MCF 10A (cell line): ENCODE measurements around the gene GSK3A. TPM values are rescaled to one million over a fixed set of nuclear protein-coding genes. Genes with fewer than 3 reads are reported as not detected.

Experiments
- BruUV-seq: library from RNA; stranded (reverse); fragments of 400-500 nt; replicated peaks from 2 replicates; lab custom pipeline; 2021; lab: Mats Ljungman, UMichigan
- CTCF ChIA-PET: fragments of 300-600 bp; sonication (Branson Sonifier 250); formaldehyde crosslinking; extraction: SDS; loops from one replicate; lab custom pipeline; 2021; ENCODE audit warnings: antibody characterized with exemption, inconsistent platforms; lab: Yijun Ruan, JAX
- POLR2A ChIA-PET: fragments of 300-600, 350-650 bp; sonication (Branson Sonifier 250); formaldehyde crosslinking; extraction: SDS; loops from one replicate; lab custom pipeline; 2020; ENCODE audit warnings: antibody characterized with exemption, inconsistent platforms; lab: Yijun Ruan, JAX
- DNase-seq: peaks from one replicate; pipeline ENCODE4 v3.0.0-alpha.2; 2018; ENCODE audit not compliant: unreplicated experiment
- H3K27ac Mint-ChIP-seq: one replicate; pipeline ENCODE4 v1.8.0; 2022; ENCODE audit warnings: mild to moderate bottlenecking, low read depth, mixed read lengths; ENCODE audit not compliant: unreplicated experiment
- H3K27me3 Mint-ChIP-seq: one replicate; pipeline ENCODE4 v1.8.0; 2022; ENCODE audit warnings: mixed read lengths; ENCODE audit not compliant: insufficient read depth, unreplicated experiment
- H3K36me3 Mint-ChIP-seq: one replicate; pipeline ENCODE4 v1.8.0; 2022; ENCODE audit warnings: mild to moderate bottlenecking, moderate library complexity, mixed read lengths; ENCODE audit not compliant: insufficient read depth, unreplicated experiment
- H3K4me1 Mint-ChIP-seq: one replicate; pipeline ENCODE4 v1.8.0; 2022; ENCODE audit warnings: mixed read lengths; ENCODE audit not compliant: insufficient read depth, unreplicated experiment
- H3K4me3 Mint-ChIP-seq: one replicate; pipeline ENCODE4 v1.8.0; 2022; ENCODE audit warnings: mild to moderate bottlenecking, moderate library complexity, mixed read lengths; ENCODE audit not compliant: unreplicated experiment
- H3K9me3 Mint-ChIP-seq: one replicate; pipeline ENCODE4 v1.8.0; 2022; ENCODE audit warnings: mixed read lengths; ENCODE audit not compliant: unreplicated experiment
- CTCF ChIP-seq: fragments of 200-600 bp; IDR thresholded peaks from one replicate; pipeline ENCODE4 v1.8.0; 2022; ENCODE audit warnings: antibody characterized with exemption, mild to moderate bottlenecking; ENCODE audit not compliant: unreplicated experiment
- intact Hi-C: fragments of 100-400 bp; cut with micrococcal nuclease; formaldehyde crosslinking; loops from 2 replicates; pipeline ENCODE4 v1.14.1; 2022
- total RNA-seq: library from RNA; stranded (reverse); gene quantifications from 2 replicates; pipeline ENCODE4 v1.2.3, GENCODE V29; 2022

GSK3A gene
- total RNA-seq, 1 experiment from 2014 or later: 53.5 TPM

- intact Hi-C loops: loop anchor here (10.0 kb wide), 1 partner anchor 146 kb away; the partner anchor contains the start of gene CNFN
- peaks cover 12% of the 10 kb centered on the region for H3K36me3 Mint-ChIP-seq
- H3K9me3 Mint-ChIP-seq: no peaks in the 10 kb centered on the region
- no peak overlapping the region for H3K27ac Mint-ChIP-seq
- no peak for DNase-seq
- no TSS peak for BruUV-seq
- H3K27me3 Mint-ChIP-seq: no peaks in the 10 kb centered on the region
- CTCF ChIA-PET: interaction anchor here (1.2 to 7.0 kb wide), 4 partner anchors 15 to 47 kb away, joined by 3 to 145 read pairs (median 18); no protein-coding TSS in a partner anchor
- POLR2A ChIA-PET: interaction anchor here (3.5 to 7.7 kb wide), 3 partner anchors 21 to 30 kb away, joined by 21 to 158 read pairs (median 22); partner anchors contain the start of gene CIC
- peaks cover 43% of the 10 kb centered on the region for H3K4me1 Mint-ChIP-seq
- TF ChIP-seq CTCF: no peak
- no peak overlapping the region for H3K4me3 Mint-ChIP-seq
These were observed 6.8 kb upstream of the GSK3A start for GRCh38 chr19:42249149-42249750.

- TF ChIP-seq CTCF: no peak
- ChIA-PET CTCF (interaction anchor here (0.8 to 7.0 kb wide), 4 partner anchors 14 to 140 kb away, joined by 3 to 145 read pairs (median 3); no protein-coding TSS in a partner anchor), POLR2A (interaction anchor here (7.7 kb wide), 1 partner anchor 31 kb away, joined by 158 read pairs; no protein-coding TSS in a partner anchor)
- no TSS peak for BruUV-seq
- no peak overlapping the region for H3K4me3 Mint-ChIP-seq
- DNase-seq: no peak
- peaks cover 15% of the 10 kb centered on the region for H3K36me3 Mint-ChIP-seq
- H3K27ac Mint-ChIP-seq: no peak overlapping the region
- H3K27me3 Mint-ChIP-seq: no peaks in the 10 kb centered on the region
- H3K9me3 Mint-ChIP-seq: no peaks in the 10 kb centered on the region
- intact Hi-C loops: loop anchor here (10.0 kb wide), 1 partner anchor 146 kb away; the partner anchor contains the start of gene CNFN
- peaks cover 43% of the 10 kb centered on the region for H3K4me1 Mint-ChIP-seq
These were observed 6.1 kb upstream of the GSK3A start for GRCh38 chr19:42248270-42249148.

GRCh38 chr19:42247640-42248199, 5.3 kb upstream of the GSK3A start:
- POLR2A ChIA-PET: interaction anchor here (0.6 to 7.7 kb wide), 4 partner anchors 23 to 716 kb away, joined by 3 to 158 read pairs (median 30); partner anchors contain the start of genes CIC and PAFAH1B3
- no peak overlapping the region for H3K27ac Mint-ChIP-seq
- H3K36me3 Mint-ChIP-seq: peaks cover 20% of the 10 kb centered on the region
- H3K4me3 Mint-ChIP-seq: no peak overlapping the region
- DNase-seq: no peak
- peaks cover 40% of the 10 kb centered on the region for H3K4me1 Mint-ChIP-seq
- BruUV-seq: no TSS peak
- H3K9me3 Mint-ChIP-seq: no peaks in the 10 kb centered on the region
- TF ChIP-seq CTCF: no peak
- H3K27me3 Mint-ChIP-seq: no peaks in the 10 kb centered on the region
- intact Hi-C loops: loop anchor here (10.0 kb wide), 1 partner anchor 147 kb away; the partner anchor contains the start of gene CNFN
- CTCF ChIA-PET: interaction anchor here (0.8 to 7.0 kb wide), 7 partner anchors 13 to 193 kb away, joined by 3 to 145 read pairs (median 4); no protein-coding TSS in a partner anchor
